AG08395 (cell line): ENCODE data around the gene CEP162.
A peak's percentile ranks its signal among the peaks of the same experiment; 100 is the strongest.
"Not testable (repeated sequence)": the region's sequence is repeated elsewhere in the genome, so short reads cannot be mapped to it uniquely, and the experiment has no call there.

ENCODE experiments used
- DNase-seq: peaks from one replicate; pipeline ENCODE4 v3.0.0; 2012; ENCODE audit warnings: mixed read lengths, low spot score

The CEP162 gene

DNA sequence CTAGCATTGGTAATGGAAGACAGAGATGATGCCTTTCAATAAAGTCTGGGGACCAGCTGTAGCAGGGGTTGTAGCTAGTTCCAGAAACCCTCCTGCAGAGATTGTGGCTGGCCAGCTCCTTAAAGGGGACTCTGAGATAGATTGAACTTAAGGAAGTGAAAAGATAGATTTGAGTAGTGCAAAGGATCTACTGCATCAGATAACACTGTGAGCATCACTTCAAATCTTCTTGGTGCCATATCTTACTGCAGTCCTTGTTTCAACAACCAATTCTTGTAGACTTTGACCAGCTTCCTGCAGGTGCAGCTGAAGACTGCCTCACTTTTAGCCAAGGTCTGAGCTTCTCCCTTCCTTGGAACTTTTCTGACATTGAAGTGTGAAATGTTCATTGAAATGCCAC lies 14.8 kb upstream of the CEP162 start:
- DNase-seq, result no peak

DNA sequence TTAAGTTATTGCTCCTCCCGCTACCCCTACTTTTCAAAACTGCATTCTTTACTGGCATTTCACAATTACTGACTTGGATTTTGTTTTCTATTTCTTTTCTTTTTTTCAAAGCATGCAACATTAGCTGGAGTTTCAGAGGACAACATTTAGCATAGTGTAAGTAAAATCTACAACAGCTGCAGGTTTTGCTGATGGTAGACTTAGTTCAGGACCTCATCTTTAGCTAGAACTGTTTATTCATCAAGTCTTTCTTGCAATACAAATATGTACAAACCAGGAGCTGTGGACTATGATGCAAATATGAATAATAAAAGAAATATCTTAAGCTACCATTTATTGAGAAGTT lies 728 bp upstream of the CEP162 start:
- DNase-seq, result no peak

DNA sequence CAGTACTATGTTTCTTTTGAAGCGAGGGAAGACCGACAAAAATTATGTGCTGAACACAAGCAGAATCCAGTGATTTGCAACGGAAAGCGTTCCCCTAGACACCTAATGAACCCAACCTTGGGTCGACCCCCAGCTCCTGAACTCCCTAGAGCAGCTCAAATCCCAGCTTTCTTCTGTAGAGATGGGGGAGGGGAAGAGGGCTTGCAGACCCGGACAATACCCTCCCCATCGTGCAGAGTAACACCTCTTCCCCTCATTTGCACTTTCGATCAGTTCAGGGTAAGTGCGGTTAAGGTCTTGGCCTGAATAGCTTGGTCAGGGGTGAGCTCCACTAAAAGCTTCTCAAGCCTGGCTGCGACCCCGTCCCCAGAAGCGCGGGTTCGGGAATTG lies 404 bp downstream of the CEP162 start:
- DNase-seq, result no peak

DNA sequence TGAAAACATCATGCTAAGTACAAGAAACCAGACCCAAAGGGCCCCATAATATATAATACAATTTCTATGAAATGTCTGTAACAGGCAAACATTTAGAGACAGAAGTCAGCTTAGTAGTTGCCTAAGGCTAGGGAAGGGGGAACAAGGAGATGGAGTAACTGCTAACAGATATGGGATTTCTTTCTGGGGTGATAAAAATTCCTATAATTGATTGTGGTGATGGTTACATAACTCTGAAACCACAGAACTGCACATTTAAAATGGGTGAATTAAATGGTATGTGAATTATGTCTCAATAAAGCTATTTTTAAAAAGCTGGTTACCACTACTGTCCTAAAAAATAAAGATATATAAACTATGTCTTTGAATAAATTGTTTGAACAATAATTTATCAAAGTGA lies 3.2 kb downstream of the CEP162 start:
- peak; percentile 5 for DNase-seq

GRCh38 chr6:84223608-84224007 lies 3.8 kb downstream of the CEP162 start:
- DNase-seq, result not testable (repeated sequence)

DNA sequence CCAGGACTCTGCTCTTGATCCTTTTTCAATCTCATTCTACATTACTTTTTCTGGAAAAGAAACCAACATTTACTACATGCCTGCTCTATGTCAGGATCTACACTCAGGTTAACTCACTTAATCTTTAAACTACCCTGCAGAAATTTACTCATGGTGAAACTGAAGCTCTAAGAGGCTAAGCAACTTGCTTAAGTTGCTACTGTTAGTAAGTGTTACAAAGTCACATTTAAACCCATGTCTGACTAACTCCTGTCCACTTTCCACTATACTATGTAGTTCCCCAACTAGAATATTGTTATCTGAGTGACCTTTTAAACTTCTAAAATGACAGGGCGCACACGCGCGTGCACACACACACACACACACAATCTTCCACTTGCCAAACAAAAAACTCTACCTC lies 5.0 kb downstream of the CEP162 start:
- DNase-seq, result no peak

DNA sequence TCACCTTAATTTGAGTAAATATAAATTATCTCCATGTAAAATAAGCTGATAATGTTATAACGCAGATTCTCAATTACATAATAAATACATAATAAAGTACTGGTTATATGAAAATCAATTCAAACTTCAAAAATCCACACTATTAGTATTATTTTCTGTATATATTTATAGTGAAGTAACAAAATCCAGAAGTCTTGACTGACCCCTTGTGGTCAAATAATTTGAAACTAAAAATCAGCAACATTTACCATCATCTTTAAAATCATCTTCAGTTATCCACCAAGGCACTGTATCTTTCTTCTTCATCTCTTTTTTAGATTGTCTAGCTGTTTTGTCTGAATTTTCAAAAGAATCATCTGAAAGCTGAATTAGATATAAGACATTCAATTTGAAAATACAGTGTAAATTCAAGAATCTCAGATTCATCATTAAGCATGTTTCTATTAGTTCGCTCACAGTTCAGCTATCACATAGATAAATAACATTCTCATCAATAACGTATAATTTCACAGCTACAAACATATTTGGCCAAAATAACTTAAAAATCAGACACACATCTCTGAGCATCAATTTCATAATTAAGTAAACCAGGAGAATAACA lies 6.5 kb downstream of the CEP162 start:
- DNase-seq, result peak; percentile 4

- no peak for DNase-seq
Observed at GRCh38 chr6:84218091-84218490, 9.4 kb downstream of the CEP162 start.

DNA sequence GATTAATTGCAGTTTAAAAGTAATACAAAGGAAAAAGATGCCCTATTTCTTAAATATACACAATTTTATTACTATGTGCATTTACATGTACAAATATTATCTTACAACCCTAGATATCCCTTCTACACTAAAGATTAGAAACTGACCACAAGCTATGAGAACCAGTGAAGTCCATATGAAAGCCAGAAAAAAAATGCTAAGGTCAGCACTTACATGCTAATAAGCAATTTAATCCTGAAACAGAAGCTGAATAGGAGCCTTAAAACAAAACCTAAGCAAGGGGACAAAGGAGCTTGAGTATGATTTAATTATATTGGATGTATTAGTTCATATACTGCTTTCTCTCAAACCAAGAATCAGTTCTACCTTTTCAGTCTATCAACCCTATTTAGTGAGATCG lies 14.2 kb downstream of the CEP162 start:
- DNase-seq, result no peak

DNA sequence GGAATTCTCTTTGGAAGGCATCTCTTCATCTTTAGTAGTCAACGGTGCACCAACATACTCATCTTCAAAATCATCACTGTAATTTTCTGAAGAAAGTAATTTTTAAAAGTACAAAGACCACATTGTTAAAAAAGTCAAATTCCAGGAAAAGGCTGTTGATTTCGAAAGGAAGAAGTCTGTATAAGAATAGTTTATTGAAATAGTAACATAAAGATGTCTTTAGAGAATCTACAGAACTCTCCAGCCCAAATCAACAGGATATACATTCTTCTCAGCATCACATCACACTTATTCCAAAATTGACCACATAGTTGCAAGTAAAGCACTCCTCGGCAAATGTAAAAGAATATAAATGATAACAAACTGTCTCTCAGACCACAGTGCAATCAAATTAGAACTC lies 23.4 kb downstream of the CEP162 start:
- DNase-seq, result no peak

GRCh38 chr6:84199987-84200386 lies 27.5 kb downstream of the CEP162 start:
- DNase-seq, result not testable (repeated sequence)

GRCh38 chr6:84197708-84198107 lies 29.7 kb downstream of the CEP162 start:
- no peak for DNase-seq

GRCh38 chr6:84193114-84193708 lies 34.2 kb downstream of the CEP162 start:
- DNase-seq, result peak; percentile 70

- DNase-seq, result no peak
Observed at GRCh38 chr6:84191802-84192201, 35.6 kb downstream of the CEP162 start.

- DNase-seq, result not testable (repeated sequence)
Observed at GRCh38 chr6:84189356-84189755, 38.1 kb downstream of the CEP162 start.

- no peak for DNase-seq
Observed at GRCh38 chr6:84183430-84183829, 44.0 kb downstream of the CEP162 start.

DNA sequence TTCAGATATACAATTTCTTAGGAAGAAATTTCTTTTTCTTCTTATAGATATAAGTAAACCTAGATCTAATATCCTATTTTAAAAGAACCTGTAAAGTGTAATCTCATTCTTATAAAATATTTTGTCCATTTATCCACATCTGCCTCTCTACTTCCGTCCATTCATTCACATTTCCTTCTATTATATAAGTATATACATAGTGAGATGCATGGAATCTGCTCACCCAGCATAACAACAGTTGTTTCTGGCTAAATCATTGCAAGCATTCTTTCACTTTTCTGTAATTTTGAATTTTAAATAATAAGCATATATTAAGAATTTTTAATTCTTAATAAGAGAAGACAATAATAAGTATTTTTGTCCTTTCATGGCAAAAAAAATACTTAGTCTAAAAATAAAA lies 45.4 kb downstream of the CEP162 start:
- no peak for DNase-seq

DNA sequence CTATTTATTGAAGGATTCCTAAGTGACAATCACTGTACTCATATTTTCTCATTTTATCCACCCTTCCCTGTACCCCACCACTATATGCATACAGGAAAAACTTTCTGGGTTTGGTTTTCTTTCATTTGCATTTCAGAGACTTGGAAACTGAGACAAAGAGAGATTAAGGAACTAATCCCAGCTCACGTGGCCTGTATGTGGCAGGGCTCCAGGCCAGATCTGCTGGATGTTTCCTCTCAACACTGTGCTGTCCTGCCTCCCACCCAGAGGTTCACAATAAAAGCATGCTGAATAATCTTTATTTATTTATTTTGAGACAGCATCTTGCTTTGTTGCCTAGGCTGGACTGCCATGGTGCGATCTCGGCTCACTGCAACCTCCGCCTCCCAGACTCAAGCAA lies 50.2 kb downstream of the CEP162 start:
- DNase-seq, result no peak

DNA sequence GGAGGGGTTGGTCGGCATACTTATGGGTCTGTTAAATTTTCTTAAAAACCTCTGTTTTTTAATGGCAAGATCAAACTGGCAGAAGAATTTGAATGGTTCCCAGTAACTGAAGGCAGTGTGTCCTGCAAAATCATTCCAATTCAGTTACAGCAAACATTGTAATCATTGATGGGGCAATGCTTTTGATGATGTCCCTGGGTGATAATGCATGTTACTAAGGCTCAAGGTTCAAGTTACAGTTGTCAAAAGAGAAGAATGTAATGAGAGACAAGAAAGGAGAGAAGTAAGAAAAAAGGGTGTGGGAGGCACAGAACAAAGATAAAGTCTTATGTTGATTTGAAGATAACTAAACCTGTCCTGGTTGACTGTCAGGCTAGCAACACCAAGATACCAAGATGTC lies 54.9 kb downstream of the CEP162 start:
- DNase-seq, result no peak

DNA sequence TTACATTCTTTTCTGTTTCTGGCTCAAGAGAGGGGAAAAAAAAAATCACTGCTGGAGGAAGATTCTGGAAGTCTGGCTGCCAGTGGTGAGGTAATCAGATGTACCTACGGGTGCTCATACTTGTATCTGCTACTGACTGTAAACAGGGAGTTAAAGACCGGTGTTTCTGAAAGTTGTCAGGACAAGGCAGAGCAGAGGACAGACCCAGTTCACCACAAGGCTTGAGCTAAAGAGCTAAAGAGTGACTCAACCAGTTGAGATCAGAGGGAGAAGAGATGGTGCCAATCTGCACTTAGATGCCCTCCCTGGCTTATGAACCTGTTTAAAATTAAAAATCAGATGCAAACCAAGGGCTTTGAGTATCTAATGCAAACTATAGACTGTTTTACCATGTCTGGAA lies 55.4 kb downstream of the CEP162 start:
- DNase-seq, result no peak

DNA sequence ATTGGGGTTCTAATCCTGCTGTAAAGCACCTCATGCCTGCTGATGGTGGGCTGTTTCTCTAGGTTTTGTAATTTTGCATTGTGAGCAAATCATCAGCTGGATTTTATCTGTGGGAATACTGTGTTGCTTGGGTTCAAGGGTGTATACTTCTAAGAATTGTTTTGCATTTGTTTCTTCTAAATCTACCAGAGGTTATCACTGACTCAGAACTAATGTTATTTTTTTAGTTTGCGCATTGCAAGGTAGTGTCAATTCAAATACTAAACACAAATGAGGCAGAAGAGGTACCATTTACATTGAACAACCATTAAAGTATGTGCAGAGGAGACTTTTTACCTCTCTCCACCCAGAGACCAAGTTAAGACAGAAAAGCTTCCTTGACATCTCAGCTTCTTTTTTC lies 60.0 kb downstream of the CEP162 start:
- DNase-seq, result no peak

- no peak for DNase-seq
Observed at GRCh38 chr6:84166395-84166794, 61.0 kb downstream of the CEP162 start.

DNA sequence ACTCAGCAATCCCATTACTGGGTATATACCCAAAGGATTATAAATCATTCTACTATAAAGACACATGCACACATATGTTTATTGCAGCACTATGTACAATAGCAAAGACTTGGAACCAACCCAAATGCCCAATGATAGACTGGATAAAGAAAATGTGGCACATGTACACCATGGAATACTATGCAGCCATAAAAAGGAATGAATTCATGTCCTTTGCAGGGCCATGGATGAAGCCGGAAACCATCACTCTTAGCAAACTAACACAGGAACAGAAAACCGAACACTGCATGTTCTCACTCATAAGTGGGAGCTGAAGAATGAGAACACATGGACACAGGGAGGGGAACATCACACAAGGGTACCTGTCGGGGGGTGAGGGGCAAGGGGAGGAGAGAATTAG lies 63.1 kb downstream of the CEP162 start:
- not testable (repeated sequence) for DNase-seq

- DNase-seq, result no peak
Observed at GRCh38 chr6:84161190-84161589, 66.3 kb downstream of the CEP162 start.

DNA sequence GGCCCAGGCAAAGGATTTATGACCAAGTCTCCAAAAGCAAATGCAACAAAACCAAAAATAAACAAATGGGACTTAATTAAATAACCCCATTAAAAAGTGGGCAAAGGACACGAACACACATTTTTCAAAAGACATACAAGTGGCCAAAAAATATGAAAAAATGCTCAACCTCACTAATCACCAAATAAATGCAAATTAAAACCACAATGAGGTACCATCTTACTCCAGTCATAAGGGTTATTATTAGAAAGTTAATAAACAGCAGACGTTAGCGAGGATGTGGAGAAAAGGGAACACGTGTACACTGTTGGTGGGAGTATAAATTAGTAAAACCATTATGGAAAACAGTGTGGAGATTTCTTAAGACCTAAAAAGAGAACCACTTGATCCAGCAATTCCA lies 71.1 kb downstream of the CEP162 start:
- DNase-seq, result no peak
